ENCODE measurements around the gene SLX4IP. TPM values are rescaled to one million over a fixed set of nuclear protein-coding genes. Genes with fewer than 3 reads are reported as not detected.

SLX4IP gene
- total and polyA plus RNA-seq, 2 donors (not counting 1 experiment from before 2014, with no cell fraction given): 2.0 to 8.1 TPM

GRCh38 chr20:10387686-10388085 lies 47.4 kb upstream of the SLX4IP start:
- Histone ChIP-seq H3K4me3 (ENCODE audit: control extremely low read depth in 1 of 5, extremely low read depth in 1 of 5, insufficient read depth in 1 of 5, low read depth in 2 of 5, low read length in 4 of 5) (no peak overlapping the region), H3K27me3 (replicated peaks in 1 of 4; ENCODE audit: control extremely low read depth in 1 of 4, control insufficient read depth in 3 of 4, insufficient read depth in 4 of 4, low read length in 3 of 4) (no peaks in the 10 kb centered on the region), H3K36me3 (replicated peaks in 1 of 2; ENCODE audit: control extremely low read depth in 1 of 2, control insufficient read depth in 1 of 2, extremely low read depth in 1 of 2, insufficient read depth in 2 of 2, low read length in 1 of 2) (no peaks in the 10 kb centered on the region), H3K9ac (ENCODE audit: low read length) (no peak overlapping the region), H3K4me2 (replicated peaks; ENCODE audit: low read depth, low read length, poor library complexity, severe bottlenecking) (no peak overlapping the region), H3K9me3 (ENCODE audit: control extremely low read depth in 1 of 3, control insufficient read depth in 2 of 3, insufficient read depth in 1 of 3, low read length in 2 of 3) (no peaks in the 10 kb centered on the region), H3K4me1 (ENCODE audit: control insufficient read depth in 2 of 2, insufficient read depth in 2 of 2, low read length in 2 of 2) (no peaks in the 10 kb centered on the region), H2AFZ (ENCODE audit: insufficient read depth, low read depth, low read length, poor library complexity, severe bottlenecking) (no peak overlapping the region), H3K79me2 (ENCODE audit: control insufficient read depth, insufficient read depth, low read length) (no peaks in the 10 kb centered on the region), H3K27ac (ENCODE audit: low read length in 2 of 2) (no peak overlapping the region), H4K20me1 (ENCODE audit: control insufficient read depth, insufficient read depth, low read length, poor library complexity, severe bottlenecking) (no peaks in the 10 kb centered on the region)
- Mint-ChIP-seq H3K4me1 (no peaks in the 10 kb centered on the region), H3K9me3 (ENCODE audit: insufficient read depth) (no peaks in the 10 kb centered on the region), H3K4me3 (no peak overlapping the region), H3K27ac (no peak overlapping the region), H3K27me3 (peaks cover 6% of the 10 kb centered on the region)
- no CpG with 5 or more reads among the region's 4 CpGs for WGBS (ENCODE audit: insufficient coverage)
- DNase-seq (no peak), ATAC-seq (ENCODE audit: low read depth) (no peak)
- TF ChIP-seq EZH2 (IDR thresholded peaks at IDR 0.05; ENCODE audit: borderline replicate concordance, insufficient read depth, low read depth, low read length, poor library complexity, severe bottlenecking) (no peak), CTCF (IDR thresholded peaks at IDR 0.05) (no peak)
- CTCF ChIA-PET: no interaction called here
- intact Hi-C loops (cut with micrococcal nuclease): no loop called here
- POLR2A ChIA-PET: no interaction called here

GRCh38 chr20:10388597-10388996 lies 46.5 kb upstream of the SLX4IP start:
- H3K9ac ChIP-seq (ENCODE audit: low read length): no peak overlapping the region
- TF ChIP-seq CTCF (IDR thresholded peaks at IDR 0.05): no peak
- TF ChIP-seq EZH2 (IDR thresholded peaks at IDR 0.05; ENCODE audit: borderline replicate concordance, insufficient read depth, low read depth, low read length, poor library complexity, severe bottlenecking): no peak
- no peak overlapping the region for H3K4me3 ChIP-seq (ENCODE audit: control extremely low read depth in 1 of 5, extremely low read depth in 1 of 5, insufficient read depth in 1 of 5, low read depth in 2 of 5, low read length in 4 of 5)
- no peak overlapping the region for H3K4me2 ChIP-seq (replicated peaks; ENCODE audit: low read depth, low read length, poor library complexity, severe bottlenecking)
- H3K27ac Mint-ChIP-seq: no peak overlapping the region
- no peaks in the 10 kb centered on the region for H3K9me3 ChIP-seq (ENCODE audit: control extremely low read depth in 1 of 3, control insufficient read depth in 2 of 3, insufficient read depth in 1 of 3, low read length in 2 of 3)
- no peak overlapping the region for H3K4me3 Mint-ChIP-seq
- no peaks in the 10 kb centered on the region for H3K4me1 ChIP-seq (ENCODE audit: control insufficient read depth in 2 of 2, insufficient read depth in 2 of 2, low read length in 2 of 2)
- no peak overlapping the region for H3K27ac ChIP-seq (ENCODE audit: low read length in 2 of 2)
- no peaks in the 10 kb centered on the region for H3K27me3 ChIP-seq (replicated peaks in 1 of 4; ENCODE audit: control extremely low read depth in 1 of 4, control insufficient read depth in 3 of 4, insufficient read depth in 4 of 4, low read length in 3 of 4)
- no peaks in the 10 kb centered on the region for H3K79me2 ChIP-seq (ENCODE audit: control insufficient read depth, insufficient read depth, low read length)
- ChIA-PET POLR2A (no interaction called here), CTCF (no interaction called here)
- WGBS (ENCODE audit: insufficient coverage): 93% methylated on average over 2 of the region's 4 CpGs
- intact Hi-C loops (cut with micrococcal nuclease): no loop called here
- DNase-seq (no peak), ATAC-seq (ENCODE audit: low read depth) (no peak)
- H3K4me1 Mint-ChIP-seq: no peaks in the 10 kb centered on the region
- no peaks in the 10 kb centered on the region for H3K36me3 ChIP-seq (replicated peaks in 1 of 2; ENCODE audit: control extremely low read depth in 1 of 2, control insufficient read depth in 1 of 2, extremely low read depth in 1 of 2, insufficient read depth in 2 of 2, low read length in 1 of 2)
- no peaks in the 10 kb centered on the region for H4K20me1 ChIP-seq (ENCODE audit: control insufficient read depth, insufficient read depth, low read length, poor library complexity, severe bottlenecking)
- no peak overlapping the region for H2AFZ ChIP-seq (ENCODE audit: insufficient read depth, low read depth, low read length, poor library complexity, severe bottlenecking)
- H3K27me3 Mint-ChIP-seq: no peaks in the 10 kb centered on the region
- no peaks in the 10 kb centered on the region for H3K9me3 Mint-ChIP-seq (ENCODE audit: insufficient read depth)

Data from B cell (primary cell).